Epithelial cell of prostate (primary cell): ENCODE data around the gene SERBP1.

ENCODE experiments used
- DNase-seq: peaks from one replicate; pipeline ENCODE4 v3.0.0-alpha.2; 2011; ENCODE audit warnings: low read depth, low spot score
- H3K27ac ChIP-seq: fragments of 450-650 bp; 2 replicates; pipeline ENCODE4 v1.5.1; 2017; ENCODE audit warnings: mild to moderate bottlenecking

Gene SERBP1

GRCh38 chr1:67371681-67372080, 58.5 kb downstream of the SERBP1 start:
- H3K27ac ChIP-seq: no peak overlapping the region
- DNase-seq: no peak

GRCh38 chr1:67371043-67371442, 59.2 kb downstream of the SERBP1 start:
- no peak for DNase-seq
- H3K27ac ChIP-seq: no peak overlapping the region

- H3K27ac ChIP-seq: no peak overlapping the region
Observed at GRCh38 chr1:67368046-67368514, 62.1 kb downstream of the SERBP1 start.

GRCh38 chr1:67367370-67368045, 62.7 kb downstream of the SERBP1 start:
- no peak for DNase-seq
- H3K27ac ChIP-seq: no peak overlapping the region

More at GRCh38 chr1:67368046-67368514, 62.1 kb downstream of the SERBP1 start:
- DNase-seq: no peak

- no peak overlapping the region for H3K27ac ChIP-seq
- no peak for DNase-seq
Observed at GRCh38 chr1:67361641-67362040, 68.6 kb downstream of the SERBP1 start.

GRCh38 chr1:67359592-67359991, 70.6 kb downstream of the SERBP1 start:
- no peak overlapping the region for H3K27ac ChIP-seq
- no peak for DNase-seq
